ENCODE results near the gene SMAD2.

- TF ChIP-seq POLR2A (IDR thresholded peaks at IDR 0.05) (no peak), CTCF (IDR thresholded peaks at IDR 0.05) (no peak)
Measured at GRCh38 chr18:47936952-47937351, 6.5 kb upstream of the SMAD2 start.

All from thyroid gland (tissue), 4 donors.